Measurements from ENCODE around the gene ZBTB3. TPM values are rescaled to one million over a fixed set of nuclear protein-coding genes. Genes with fewer than 3 reads are reported as not detected.

ZBTB3 gene
- total and polyA plus RNA-seq, 2 of the 13 experiments (the other 11 are each of a cell fraction or from before 2014, with no cell fraction given) = 3.4 to 5.2 TPM

DNA sequence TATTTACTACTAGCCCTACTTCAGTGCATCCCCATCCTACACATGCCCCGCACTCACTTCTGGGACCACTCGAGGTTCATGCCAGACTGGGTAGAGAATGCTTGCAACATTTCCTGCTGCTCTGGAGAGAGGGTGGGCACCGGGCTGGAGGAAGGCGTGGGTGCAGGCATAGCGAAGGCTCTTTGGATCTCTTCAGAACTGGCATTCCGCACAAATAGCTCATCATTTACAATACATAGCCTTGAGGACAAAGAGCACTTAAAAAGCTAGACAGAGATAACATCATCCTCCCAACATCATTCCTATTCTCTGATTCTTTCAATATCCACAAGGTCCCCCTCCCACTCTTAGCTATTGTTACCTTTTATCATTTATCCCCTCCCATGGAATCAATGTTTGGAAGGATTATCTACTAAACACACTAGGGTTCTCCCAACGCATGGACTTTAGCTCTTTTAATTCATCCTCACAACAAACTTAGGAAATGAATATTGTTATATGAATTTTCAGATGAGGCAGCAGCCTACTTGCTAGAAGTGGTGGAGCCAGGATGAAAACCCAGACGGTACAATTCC lies 40.3 kb upstream of the ZBTB3 start:
- no peaks in the 10 kb centered on the region for H3K9me3 ChIP-seq (ENCODE audit: low read length)
- H3K9ac ChIP-seq (ENCODE audit: insufficient read depth, low read depth, low read length) = no peak overlapping the region
- in situ Hi-C loops (cut with HindIII; ENCODE audit: extremely low pct_ligation_motif_present, low pct_unique_long_range_greater_than_20kb) = no loop called here
- no peaks in the 10 kb centered on the region for H3K27me3 ChIP-seq (ENCODE audit: control insufficient read depth in 1 of 2, insufficient read depth in 2 of 2, low read length in 2 of 2)
- WGBS (ENCODE audit: low lambda C conversion rate) = 96% methylated on average over 8 of the region's 8 CpGs
- peaks cover 29% of the 10 kb centered on the region for H3K4me1 ChIP-seq (ENCODE audit: insufficient read depth, low read length)
- ATAC-seq (no peak), DNase-seq (ENCODE audit: low spot score) (no peak), FAIRE-seq (no peak)
- H3K27ac ChIP-seq (ENCODE audit: extremely low read length, insufficient read depth, low read length) = no peak overlapping the region
- peaks cover 23% of the 10 kb centered on the region for H3K79me2 ChIP-seq (ENCODE audit: insufficient read depth, low read length)
- no peak overlapping the region for H3K4me2 ChIP-seq (ENCODE audit: low read depth, low read length)
- intact Hi-C loops (cut with micrococcal nuclease; ENCODE audit: unreplicated experiment) = no loop called here
- H3K36me3 ChIP-seq (replicated peaks in 1 of 2; ENCODE audit: control insufficient read depth in 1 of 2, insufficient read depth in 2 of 2, low read length in 2 of 2) = peaks cover 31 to 66% of the 10 kb centered on the region in 2 experiments
- BruUV-seq (replicated peaks) = no TSS peak
- ChIA-PET POLR2A (interaction anchor here (1.0 to 2.2 kb wide), 3 partner anchors 11 to 47 kb away, joined by 7 to 12 read pairs (median 11); partner anchors contain the start of genes NXF1 and STX5), CTCF (ENCODE audit: low intra/inter-chr PET ratio, low total read pairs) (no interaction called here)
- no peaks in the 10 kb centered on the region for H4K20me1 ChIP-seq (ENCODE audit: insufficient read depth, low read length)
- no peak overlapping the region for H2AFZ ChIP-seq (ENCODE audit: low read length)
- no peak overlapping the region for H3K4me3 ChIP-seq (replicated peaks in 1 of 3; ENCODE audit: insufficient read depth in 1 of 3, low read depth in 2 of 3, low read length in 3 of 3)
- TF ChIP-seq NPAS2 (CRISPR knock-in tag; IDR thresholded peaks at IDR 0.05; ENCODE audit: borderline replicate concordance) = no peak
- no peak for TF ChIP-seq EZH2 (conservative IDR thresholded peaks at IDR 0.05; ENCODE audit: low read depth, low read length)
- TF ChIP-seq THAP11 (CRISPR knock-in tag; IDR thresholded peaks at IDR 0.05) = no peak
- TF ChIP-seq ZNF317 (CRISPR knock-in tag; IDR thresholded peaks at IDR 0.05) = no peak
- TF ChIP-seq, protein P1, sequence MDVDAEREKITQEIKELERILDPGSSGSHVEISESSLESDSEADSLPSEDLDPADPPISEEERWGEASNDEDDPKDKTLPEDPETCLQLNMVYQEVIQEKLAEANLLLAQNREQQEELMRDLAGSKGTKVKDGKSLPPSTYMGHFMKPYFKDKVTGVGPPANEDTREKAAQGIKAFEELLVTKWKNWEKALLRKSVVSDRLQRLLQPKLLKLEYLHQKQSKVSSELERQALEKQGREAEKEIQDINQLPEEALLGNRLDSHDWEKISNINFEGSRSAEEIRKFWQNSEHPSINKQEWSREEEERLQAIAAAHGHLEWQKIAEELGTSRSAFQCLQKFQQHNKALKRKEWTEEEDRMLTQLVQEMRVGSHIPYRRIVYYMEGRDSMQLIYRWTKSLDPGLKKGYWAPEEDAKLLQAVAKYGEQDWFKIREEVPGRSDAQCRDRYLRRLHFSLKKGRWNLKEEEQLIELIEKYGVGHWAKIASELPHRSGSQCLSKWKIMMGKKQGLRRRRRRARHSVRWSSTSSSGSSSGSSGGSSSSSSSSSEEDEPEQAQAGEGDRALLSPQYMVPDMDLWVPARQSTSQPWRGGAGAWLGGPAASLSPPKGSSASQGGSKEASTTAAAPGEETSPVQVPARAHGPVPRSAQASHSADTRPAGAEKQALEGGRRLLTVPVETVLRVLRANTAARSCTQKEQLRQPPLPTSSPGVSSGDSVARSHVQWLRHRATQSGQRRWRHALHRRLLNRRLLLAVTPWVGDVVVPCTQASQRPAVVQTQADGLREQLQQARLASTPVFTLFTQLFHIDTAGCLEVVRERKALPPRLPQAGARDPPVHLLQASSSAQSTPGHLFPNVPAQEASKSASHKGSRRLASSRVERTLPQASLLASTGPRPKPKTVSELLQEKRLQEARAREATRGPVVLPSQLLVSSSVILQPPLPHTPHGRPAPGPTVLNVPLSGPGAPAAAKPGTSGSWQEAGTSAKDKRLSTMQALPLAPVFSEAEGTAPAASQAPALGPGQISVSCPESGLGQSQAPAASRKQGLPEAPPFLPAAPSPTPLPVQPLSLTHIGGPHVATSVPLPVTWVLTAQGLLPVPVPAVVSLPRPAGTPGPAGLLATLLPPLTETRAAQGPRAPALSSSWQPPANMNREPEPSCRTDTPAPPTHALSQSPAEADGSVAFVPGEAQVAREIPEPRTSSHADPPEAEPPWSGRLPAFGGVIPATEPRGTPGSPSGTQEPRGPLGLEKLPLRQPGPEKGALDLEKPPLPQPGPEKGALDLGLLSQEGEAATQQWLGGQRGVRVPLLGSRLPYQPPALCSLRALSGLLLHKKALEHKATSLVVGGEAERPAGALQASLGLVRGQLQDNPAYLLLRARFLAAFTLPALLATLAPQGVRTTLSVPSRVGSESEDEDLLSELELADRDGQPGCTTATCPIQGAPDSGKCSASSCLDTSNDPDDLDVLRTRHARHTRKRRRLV (CRISPR knock-in tag; IDR thresholded peaks at IDR 0.05) = no peak
- TF ChIP-seq, protein P2, sequence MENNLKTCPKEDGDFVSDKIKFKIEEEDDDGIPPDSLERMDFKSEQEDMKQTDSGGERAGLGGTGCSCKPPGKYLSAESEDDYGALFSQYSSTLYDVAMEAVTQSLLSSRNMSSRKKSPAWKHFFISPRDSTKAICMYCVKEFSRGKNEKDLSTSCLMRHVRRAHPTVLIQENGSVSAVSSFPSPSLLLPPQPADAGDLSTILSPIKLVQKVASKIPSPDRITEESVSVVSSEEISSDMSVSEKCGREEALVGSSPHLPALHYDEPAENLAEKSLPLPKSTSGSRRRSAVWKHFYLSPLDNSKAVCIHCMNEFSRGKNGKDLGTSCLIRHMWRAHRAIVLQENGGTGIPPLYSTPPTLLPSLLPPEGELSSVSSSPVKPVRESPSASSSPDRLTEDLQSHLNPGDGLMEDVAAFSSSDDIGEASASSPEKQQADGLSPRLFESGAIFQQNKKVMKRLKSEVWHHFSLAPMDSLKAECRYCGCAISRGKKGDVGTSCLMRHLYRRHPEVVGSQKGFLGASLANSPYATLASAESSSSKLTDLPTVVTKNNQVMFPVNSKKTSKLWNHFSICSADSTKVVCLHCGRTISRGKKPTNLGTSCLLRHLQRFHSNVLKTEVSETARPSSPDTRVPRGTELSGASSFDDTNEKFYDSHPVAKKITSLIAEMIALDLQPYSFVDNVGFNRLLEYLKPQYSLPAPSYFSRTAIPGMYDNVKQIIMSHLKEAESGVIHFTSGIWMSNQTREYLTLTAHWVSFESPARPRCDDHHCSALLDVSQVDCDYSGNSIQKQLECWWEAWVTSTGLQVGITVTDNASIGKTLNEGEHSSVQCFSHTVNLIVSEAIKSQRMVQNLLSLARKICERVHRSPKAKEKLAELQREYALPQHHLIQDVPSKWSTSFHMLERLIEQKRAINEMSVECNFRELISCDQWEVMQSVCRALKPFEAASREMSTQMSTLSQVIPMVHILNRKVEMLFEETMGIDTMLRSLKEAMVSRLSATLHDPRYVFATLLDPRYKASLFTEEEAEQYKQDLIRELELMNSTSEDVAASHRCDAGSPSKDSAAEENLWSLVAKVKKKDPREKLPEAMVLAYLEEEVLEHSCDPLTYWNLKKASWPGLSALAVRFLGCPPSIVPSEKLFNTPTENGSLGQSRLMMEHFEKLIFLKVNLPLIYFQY (CRISPR knock-in tag; IDR thresholded peaks at IDR 0.05; ENCODE audit: borderline replicate concordance) = no peak
- no peak for TF ChIP-seq TBX2 (CRISPR knock-in tag; IDR thresholded peaks at IDR 0.05; ENCODE audit: borderline replicate concordance)
- TF ChIP-seq, protein P3, sequence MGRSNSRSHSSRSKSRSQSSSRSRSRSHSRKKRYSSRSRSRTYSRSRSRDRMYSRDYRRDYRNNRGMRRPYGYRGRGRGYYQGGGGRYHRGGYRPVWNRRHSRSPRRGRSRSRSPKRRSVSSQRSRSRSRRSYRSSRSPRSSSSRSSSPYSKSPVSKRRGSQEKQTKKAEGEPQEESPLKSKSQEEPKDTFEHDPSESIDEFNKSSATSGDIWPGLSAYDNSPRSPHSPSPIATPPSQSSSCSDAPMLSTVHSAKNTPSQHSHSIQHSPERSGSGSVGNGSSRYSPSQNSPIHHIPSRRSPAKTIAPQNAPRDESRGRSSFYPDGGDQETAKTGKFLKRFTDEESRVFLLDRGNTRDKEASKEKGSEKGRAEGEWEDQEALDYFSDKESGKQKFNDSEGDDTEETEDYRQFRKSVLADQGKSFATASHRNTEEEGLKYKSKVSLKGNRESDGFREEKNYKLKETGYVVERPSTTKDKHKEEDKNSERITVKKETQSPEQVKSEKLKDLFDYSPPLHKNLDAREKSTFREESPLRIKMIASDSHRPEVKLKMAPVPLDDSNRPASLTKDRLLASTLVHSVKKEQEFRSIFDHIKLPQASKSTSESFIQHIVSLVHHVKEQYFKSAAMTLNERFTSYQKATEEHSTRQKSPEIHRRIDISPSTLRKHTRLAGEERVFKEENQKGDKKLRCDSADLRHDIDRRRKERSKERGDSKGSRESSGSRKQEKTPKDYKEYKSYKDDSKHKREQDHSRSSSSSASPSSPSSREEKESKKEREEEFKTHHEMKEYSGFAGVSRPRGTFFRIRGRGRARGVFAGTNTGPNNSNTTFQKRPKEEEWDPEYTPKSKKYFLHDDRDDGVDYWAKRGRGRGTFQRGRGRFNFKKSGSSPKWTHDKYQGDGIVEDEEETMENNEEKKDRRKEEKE (IDR thresholded peaks at IDR 0.05) = no peak
- no peak for TF ChIP-seq ZNF205 (CRISPR knock-in tag; IDR thresholded peaks at IDR 0.05)
- TF ChIP-seq, protein P4, sequence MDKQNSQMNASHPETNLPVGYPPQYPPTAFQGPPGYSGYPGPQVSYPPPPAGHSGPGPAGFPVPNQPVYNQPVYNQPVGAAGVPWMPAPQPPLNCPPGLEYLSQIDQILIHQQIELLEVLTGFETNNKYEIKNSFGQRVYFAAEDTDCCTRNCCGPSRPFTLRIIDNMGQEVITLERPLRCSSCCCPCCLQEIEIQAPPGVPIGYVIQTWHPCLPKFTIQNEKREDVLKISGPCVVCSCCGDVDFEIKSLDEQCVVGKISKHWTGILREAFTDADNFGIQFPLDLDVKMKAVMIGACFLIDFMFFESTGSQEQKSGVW (CRISPR knock-in tag; IDR thresholded peaks at IDR 0.05; ENCODE audit: borderline replicate concordance) = no peak
- TF ChIP-seq ZC3H4 (CRISPR knock-in tag; IDR thresholded peaks at IDR 0.05; ENCODE audit: borderline replicate concordance) = no peak
